ENCODE measurements around the gene SLC32A1.

Gene SLC32A1

DNA sequence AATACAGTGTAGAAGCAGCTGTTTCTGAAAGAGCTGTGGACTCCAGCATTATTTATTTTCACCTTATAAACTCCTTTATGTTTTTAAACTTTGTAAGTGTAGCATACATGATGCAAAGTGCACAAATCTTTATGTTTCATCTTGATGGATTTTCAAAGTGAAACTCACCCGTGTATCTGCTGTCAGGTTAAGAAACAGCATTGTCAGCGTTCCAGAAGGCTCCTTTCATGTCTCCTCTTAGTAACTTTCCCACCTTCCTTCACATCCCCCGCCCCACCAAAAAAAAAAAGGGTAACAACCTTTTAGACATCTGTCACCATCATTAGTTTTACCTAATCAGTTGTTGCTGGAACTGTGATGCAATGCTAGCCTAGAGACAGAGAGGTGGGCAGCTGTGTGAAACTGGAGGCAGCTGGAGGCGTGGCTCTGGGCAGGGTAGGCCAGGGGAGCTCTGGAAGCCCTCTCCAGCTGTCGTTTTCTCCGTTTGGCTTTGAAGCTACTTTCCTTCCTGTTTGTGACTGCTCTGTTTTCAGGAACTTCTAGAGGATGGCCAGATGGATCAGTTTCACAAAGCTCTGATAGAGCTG, 31.1 kb downstream of the SLC32A1 start:
- DNase-seq (ENCODE audit: low spot score): no peak

DNA sequence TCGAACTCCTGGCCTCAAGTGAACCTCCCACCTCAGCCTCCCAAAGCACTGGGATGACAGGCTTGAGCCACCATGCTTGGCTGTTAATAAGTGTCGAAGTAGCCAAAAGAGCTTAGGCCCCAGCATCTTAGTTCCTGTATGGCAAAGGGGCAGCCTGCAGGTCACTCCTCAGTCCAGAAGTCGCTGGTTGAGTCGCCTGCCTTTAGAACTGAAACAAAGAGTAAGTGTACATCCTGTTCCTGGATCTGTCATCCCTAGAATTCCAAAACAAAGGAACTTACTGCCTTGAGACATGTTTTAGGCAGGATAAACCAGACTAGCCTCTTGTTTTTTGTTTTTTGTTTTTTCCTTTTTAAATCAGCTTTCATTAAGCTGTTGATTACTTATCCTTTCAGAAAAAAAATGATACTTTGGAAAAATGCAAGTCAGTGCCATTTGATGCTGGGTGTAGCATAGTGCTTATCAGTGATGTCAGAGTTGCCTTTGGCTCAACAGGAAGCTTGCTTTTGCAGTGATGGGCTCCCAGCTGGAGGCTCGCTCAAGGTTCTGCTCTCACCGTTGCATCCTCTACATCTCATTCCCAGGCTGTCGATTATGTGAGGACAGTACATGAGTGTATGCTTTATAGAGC, 33.0 kb downstream of the SLC32A1 start:
- DNase-seq (ENCODE audit: low spot score): peak; percentile 35

DNA sequence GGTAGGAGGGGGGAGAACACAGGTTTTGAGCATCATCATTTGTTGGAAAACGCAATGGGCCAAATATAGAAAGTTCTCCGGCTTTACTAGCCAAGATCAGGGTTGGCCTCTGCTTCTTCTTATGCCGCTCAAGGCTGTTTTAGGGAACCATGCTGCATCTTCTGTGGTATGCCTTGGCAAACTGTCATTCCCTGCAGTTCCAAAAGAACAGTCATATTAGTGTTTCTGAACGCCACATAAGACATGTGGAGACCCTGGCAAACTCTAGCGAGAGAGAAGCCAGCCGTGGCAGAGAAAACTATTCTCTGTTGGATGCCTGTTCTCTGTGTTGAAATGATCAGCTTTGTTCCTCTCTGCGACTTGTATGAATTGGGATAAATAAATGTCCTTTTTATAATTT, 34.8 kb downstream of the SLC32A1 start:
- no peak for DNase-seq (ENCODE audit: low spot score)

DNA sequence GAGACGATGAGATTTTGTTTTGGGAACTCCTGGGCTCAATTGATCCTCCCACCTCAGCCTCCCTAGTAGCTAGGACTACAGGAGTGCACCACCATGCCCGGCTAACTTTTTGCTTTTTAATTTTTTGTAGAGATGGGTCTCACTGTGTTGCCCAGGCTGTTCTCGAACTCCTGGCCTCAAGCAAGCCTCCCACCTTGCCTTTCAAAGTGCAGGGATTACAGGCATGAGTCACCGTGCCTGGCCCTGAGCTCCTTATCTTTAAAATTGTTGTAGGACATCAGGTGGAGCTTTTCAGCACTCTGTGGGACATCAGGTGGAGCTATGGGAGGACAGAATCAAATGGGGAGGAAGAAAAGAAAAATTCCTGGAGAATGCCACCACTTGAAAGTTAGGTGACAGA, 36.7 kb downstream of the SLC32A1 start:
- no peak for DNase-seq (ENCODE audit: low spot score)

DNA sequence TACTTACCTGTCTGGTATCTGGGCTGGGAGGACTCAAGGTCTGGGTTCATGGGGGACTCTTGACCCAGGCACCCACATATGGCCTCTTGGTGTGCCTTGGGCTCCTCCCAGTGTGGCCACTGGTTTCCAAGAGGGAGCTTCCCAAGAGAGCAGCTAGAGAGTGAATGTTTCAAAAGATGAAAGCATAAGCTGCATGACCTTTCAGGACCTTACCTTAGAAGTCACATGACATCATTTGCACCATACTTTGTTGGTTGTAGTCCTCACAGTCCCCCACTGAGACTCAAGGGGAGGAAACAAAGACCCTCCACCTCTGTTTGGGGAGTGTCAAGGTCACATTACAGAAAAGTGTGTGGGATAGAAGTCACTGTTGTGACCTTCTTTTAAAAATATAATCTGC, 37.9 kb downstream of the SLC32A1 start:
- DNase-seq (ENCODE audit: low spot score): no peak

DNA sequence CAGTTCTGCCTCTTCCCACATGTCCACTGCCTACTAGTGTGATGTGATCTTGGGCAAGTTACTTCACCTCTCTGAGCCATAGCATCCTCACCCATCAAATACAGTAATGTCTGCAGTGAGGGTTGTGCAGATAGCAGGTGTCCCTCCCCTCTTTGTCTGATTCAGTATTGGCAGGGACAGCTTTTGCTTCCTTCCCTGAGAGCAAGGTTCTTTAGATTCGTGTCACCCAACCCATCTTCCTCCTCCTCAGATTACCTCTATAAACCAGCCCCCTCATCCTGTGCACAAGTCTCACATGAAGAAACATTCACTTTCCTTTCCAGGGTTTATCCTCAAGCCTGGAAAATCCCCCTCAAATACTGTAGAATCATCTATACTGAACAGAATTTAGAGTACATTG, 39.3 kb downstream of the SLC32A1 start:
- DNase-seq (ENCODE audit: low spot score): no peak

DNA sequence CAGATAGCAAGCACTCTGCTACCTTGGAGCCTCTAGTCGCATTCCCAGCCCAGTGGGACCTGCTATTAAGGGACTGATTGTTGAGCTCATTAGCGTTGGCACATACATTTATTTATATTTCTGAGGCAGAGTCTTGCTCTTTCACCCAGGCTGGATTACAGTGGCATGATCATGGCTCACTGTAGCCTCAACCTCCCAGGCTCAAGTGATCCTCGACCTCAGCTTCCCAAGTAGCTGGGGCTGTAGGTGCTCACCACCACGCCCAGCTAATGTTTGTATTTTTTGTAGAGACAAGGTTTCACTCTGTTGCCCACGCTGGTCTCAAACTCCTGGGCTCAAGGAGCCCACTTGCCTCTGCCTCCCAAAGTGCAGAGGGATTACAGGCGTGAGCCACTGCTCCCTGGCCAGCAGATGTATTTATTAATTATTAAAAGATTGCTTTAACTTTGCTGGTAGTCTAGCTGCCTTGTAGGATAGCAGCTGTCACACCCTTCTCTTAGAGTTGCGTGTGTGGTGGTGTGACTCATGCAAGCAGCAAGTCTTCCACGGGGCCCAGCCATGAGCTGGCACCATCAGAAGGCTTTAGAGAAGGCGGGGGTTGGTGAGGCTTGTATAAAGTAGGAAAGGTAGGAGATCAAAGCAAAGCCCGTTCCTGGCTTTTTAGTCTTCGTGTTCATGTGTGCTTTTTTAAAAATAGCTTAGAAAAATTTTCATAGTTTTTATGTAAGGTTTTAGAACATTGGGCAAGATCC, 40.5 kb downstream of the SLC32A1 start:
- DNase-seq (ENCODE audit: low spot score): peak; percentile 96

DNA sequence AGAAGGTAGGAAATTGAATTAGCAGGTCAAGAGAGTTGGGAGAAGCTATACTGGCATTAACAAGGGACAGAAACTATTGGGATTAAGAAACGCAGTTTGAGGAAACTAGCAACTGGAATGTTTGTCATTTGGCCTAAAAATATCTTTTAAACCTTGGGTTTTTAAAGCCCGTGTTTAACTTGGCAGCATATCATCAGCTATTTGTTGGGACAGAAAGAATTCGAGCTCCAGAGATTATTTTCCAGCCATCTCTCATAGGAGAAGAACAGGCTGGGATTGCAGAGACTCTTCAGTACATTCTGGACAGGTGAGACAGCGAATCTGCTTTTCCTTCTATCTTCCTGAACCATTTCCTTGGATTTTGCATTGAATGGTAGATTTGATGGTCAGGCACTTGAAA, 41.8 kb downstream of the SLC32A1 start:
- no peak for DNase-seq (ENCODE audit: low spot score)

DNA sequence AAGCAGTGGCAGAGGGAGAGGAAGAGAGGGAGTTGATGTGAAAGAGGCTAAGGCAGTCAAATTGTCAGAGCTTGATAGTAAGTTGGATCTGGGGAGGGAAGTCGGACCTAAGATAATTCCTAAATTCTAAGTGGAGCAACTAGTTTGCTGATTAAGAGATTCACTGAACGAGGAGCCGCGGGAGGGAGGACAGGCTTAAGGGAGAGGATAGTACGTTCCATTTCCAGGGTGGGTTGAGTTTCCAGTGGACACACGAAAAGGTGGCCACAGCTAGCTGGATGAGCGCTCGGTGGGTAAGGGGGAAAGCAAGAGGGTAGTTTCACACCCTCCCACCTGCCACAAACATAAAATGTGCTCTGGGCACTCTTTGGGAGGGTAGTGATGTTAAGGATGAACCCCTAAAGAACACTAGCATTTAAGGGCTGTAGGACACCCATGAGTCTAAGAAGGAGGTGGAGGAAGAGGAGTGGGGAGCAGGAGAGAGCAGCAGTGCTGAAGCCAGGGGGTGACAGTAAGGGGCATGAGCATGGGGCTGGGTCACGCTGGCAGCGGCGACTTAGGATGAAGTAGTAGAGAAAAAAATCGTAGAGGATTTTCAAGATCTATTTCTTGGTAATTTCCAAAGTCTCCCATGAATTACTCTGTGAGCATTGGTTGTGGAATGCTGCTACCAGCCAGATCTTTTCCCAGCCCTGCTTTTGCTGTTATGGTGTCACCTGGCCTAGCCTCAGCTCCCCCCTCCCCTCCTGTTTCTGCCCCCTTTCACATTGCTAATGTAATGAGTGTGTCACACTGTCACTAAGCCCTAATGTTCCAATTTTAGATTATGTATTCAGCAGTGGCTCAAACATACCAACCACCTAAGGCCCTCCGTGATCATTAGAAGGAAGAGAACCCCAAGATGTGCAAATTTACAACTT, 45.4 kb downstream of the SLC32A1 start:
- no peak for DNase-seq (ENCODE audit: low spot score)

DNA sequence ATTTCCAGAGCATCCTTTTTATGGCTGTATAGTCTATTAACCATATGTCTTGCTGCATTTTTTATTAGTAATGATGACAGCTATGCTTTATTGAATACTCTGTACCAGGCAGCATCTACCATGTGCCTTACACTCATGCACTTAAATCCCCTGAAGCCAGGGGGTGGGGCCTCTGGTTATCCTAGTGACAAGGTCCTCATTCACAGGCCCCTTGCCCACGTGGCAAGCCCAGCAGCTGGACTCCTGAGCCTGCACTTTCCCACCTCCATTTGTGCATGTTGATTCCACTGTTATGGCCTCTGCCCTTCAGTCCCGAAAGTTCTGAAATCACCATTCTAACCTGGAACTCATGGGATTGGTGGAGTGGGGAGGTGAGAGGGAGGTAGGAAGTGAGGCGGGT, 46.3 kb downstream of the SLC32A1 start:
- DNase-seq (ENCODE audit: low spot score): no peak

DNA sequence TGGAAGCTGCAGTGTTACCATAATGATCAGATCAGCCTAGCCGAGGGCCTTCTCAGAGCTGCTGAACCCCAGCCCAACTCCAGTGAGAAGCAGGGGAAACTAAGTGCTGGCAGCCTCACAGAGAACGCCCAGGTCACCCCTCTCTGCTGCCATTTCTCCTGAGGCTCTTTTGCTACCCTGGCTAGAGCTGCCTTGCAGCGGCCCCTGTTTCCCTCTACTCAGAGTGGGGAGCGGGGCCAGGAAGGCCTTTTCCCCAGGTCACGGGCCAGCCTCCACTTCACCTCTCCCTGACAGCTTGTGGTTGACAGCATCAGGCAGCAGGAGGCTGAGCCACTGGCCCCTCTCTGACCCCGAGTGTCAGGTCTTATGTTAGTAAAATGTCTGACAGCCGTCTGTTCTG, 46.7 kb downstream of the SLC32A1 start:
- no peak for DNase-seq (ENCODE audit: low spot score)

DNA sequence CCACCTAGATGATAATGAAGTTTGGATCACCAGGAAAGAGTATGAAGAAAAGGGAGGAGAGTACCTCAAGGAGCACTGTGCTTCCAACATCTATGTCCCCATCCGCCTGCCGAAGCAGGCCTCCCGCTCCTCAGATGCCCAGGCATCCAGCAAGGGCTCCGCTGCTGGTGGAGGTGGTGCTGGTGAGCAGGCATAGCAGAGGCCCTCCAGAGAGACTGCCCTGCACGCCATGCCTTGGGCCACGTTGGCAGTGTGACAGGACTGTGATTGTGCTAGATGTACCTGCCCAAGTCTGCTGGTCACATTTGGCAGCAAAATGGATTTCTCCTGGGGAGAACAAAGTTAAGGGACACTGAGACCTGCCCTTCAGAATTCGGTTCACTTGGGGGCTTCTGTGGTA, 47.3 kb downstream of the SLC32A1 start:
- DNase-seq (ENCODE audit: low spot score): no peak

DNA sequence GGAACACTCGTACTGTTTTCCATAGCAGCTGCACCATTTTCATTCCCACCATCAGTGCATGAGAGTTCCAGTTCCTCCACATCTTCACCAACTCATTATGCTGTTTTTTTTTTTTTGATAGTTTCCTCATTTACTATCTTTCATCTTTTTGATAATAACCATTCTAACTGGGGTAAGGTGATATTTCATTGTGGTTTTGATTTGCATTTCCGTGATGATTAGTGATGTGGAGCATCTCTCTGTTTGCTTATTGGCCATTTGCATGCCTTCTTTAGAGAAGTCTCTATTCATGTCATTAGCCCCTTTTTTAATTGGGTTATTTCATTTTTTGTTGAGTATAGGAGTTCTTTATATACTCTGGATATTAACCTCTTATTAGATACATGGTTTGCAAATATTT, 49.9 kb downstream of the SLC32A1 start:
- DNase-seq (ENCODE audit: low spot score): no peak

DNA sequence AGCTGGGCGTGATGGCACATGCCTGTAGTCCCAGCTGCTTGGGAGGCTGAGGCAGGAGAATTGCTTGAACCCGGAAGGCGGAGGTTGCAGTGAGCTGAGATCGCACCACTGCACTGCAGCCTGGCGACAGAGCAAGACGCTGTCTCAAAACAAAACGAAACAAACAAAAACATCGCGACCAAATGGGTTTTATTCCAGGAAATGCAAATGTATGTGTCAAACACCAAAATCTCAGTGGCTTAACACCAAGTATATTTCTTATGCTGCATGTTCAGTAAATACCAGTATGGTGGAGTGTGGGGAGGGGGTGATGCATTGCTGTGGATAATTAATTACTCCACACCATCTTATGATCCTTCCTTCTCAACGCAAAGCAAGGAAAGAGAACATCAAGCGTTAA, 52.1 kb downstream of the SLC32A1 start:
- DNase-seq (ENCODE audit: low spot score): no peak

All from kidney tubule cell (primary cell).